ENCODE data around the gene GNG14. TPM values are rescaled to one million over a fixed set of nuclear protein-coding genes. Genes with fewer than 3 reads are reported as not detected.

GNG14 gene
- total and polyA plus RNA-seq, 2 of the 4 experiments (the other 2 are of a cell fraction): not detected

- peak; percentile 66 for DNase-seq
- Histone ChIP-seq H2AK9ac (replicated peaks; ENCODE audit: low read depth, low read length, poor library complexity) (no peak overlapping the region), H4K20me1 (ENCODE audit: insufficient read depth, low read length) (peaks cover 15% of the 10 kb centered on the region), H3K56ac (ENCODE audit: extremely low read depth, insufficient read depth, low read length) (no peak overlapping the region), H3K9ac (ENCODE audit: low read depth, low read length) (no peak overlapping the region), H2AK5ac (ENCODE audit: low read depth, low read length) (no peak overlapping the region), H3K23ac (ENCODE audit: low read depth, low read length) (no peak overlapping the region), H3K9me1 (ENCODE audit: insufficient read depth, low read length) (peaks cover 7% of the 10 kb centered on the region; the same call in 1 of the 2 replicates), H3K18ac (ENCODE audit: low read depth, low read length) (no peak overlapping the region), H2AFZ (replicated peaks; ENCODE audit: low read length, poor library complexity) (peak overlapping the region; percentile 56), H3K4me3 (ENCODE audit: insufficient read depth, low read depth, low read length) (no peak overlapping the region), H3K4me1 (ENCODE audit: control insufficient read depth, insufficient read depth, low read length) (no peaks in the 10 kb centered on the region), H3K4ac (ENCODE audit: low read depth, low read length) (no peak overlapping the region), H2BK15ac (ENCODE audit: low read depth, low read length) (no peak overlapping the region), H4K5ac (ENCODE audit: low read depth, low read length) (no peak overlapping the region), H3K27me3 (ENCODE audit: control insufficient read depth, insufficient read depth, low read length) (no peaks in the 10 kb centered on the region), H4K8ac (ENCODE audit: low read depth in 2 of 2, low read length in 2 of 2) (no peak overlapping the region), H3K14ac (replicated peaks; ENCODE audit: low read depth, low read length) (no peak overlapping the region), H3K9me3 (ENCODE audit: control insufficient read depth, insufficient read depth, low read length) (no peaks in the 10 kb centered on the region), H3K4me2 (ENCODE audit: low read depth, low read length) (no peak overlapping the region), H3K36me3 (ENCODE audit: control insufficient read depth, insufficient read depth, low read length) (peaks cover 53% of the 10 kb centered on the region), H3K79me1 (ENCODE audit: low read depth in 1 of 2, low read length in 2 of 2) (peaks cover 13 to 47% of the 10 kb centered on the region in 2 experiments), H2BK20ac (ENCODE audit: low read depth, low read length) (no peak overlapping the region), H2BK5ac (ENCODE audit: low read depth, low read length, poor library complexity, severe bottlenecking) (no peak overlapping the region), H2BK120ac (ENCODE audit: low read depth, low read length) (no peak overlapping the region), H3K27ac (ENCODE audit: insufficient read depth, low read length) (no peak overlapping the region), H4K91ac (ENCODE audit: insufficient read depth, low read depth, low read length) (no peak overlapping the region)
- dilution Hi-C loops (cut with HindIII; ENCODE audit: low sequenced_read_pairs, unreplicated experiment) (no loop called here), intact Hi-C loops (cut with micrococcal nuclease) (loop anchor here (1.0 kb wide), 2 partner anchors 120 to 171 kb away; no protein-coding TSS in a partner anchor), in situ Hi-C loops (cut with MboI; ENCODE audit: low sequenced_read_pairs) (no loop called here)
- WGBS, 2 experiments (ENCODE audit: extremely low coverage in 2 of 2, insufficient read length in 1 of 2): 20% methylated on average over 2 of the region's 4 CpGs; no CpG with 5 or more reads in 1 of the 2 experiments
- POLR2A ChIA-PET (ENCODE audit: unreplicated experiment): no interaction called here
- TF ChIP-seq RCOR1 (IDR thresholded peaks at IDR 0.05; ENCODE audit: insufficient replicate concordance, low read length): no peak
- no peak for TF ChIP-seq RFX5 (IDR thresholded peaks at IDR 0.05; ENCODE audit: low read depth, low read length)
- no peak for TF ChIP-seq USF2 (IDR thresholded peaks at IDR 0.05; ENCODE audit: low read depth, low read length)
- TF ChIP-seq CTCF (conservative IDR thresholded peaks at IDR 0.05; ENCODE audit: low read depth, low read length): peak; percentile 75
- no peak for TF ChIP-seq POLR2A (IDR thresholded peaks at IDR 0.05; ENCODE audit: low read depth, low read length)
- no peak for TF ChIP-seq BHLHE40 (IDR thresholded peaks at IDR 0.05; ENCODE audit: low read depth, low read length)
- no peak for TF ChIP-seq ELK1 (IDR thresholded peaks at IDR 0.05; ENCODE audit: borderline replicate concordance, low read depth, low read length)
- TF ChIP-seq CEBPB (IDR thresholded peaks at IDR 0.05; ENCODE audit: low read depth, low read length): no peak
- TF ChIP-seq FOS (IDR thresholded peaks at IDR 0.05; ENCODE audit: low read depth, low read length): no peak
- TF ChIP-seq RAD21 (IDR thresholded peaks at IDR 0.05; ENCODE audit: low read length): peak; percentile 50
- TF ChIP-seq CHD1 (IDR thresholded peaks at IDR 0.05; ENCODE audit: low read depth, low read length): no peak
- TF ChIP-seq MXI1 (IDR thresholded peaks at IDR 0.05; ENCODE audit: borderline replicate concordance, low read depth, low read length): no peak
- TF ChIP-seq SMC3 (IDR thresholded peaks at IDR 0.05; ENCODE audit: low read depth, low read length): peak; percentile 69
- TF ChIP-seq MAFK (IDR thresholded peaks at IDR 0.05; ENCODE audit: low read depth, low read length): no peak
- TF ChIP-seq MAZ (IDR thresholded peaks at IDR 0.05; ENCODE audit: borderline replicate concordance, low read depth, low read length): no peak
- no peak for TF ChIP-seq NFE2L2 (IDR thresholded peaks at IDR 0.05; ENCODE audit: low read depth, low read length)
- BruUV-seq (replicated peaks): no TSS peak
- ATAC-seq (ENCODE audit: low read depth): peak; percentile 69
- CTCF ChIA-PET: interaction anchor here (0.7 kb wide), 1 partner anchor 10 kb away, joined by 3 read pairs; the partner anchor contains the start of genes MAN2B1 and WDR83
Measured at GRCh38 chr19:12676384-12676792, 11.4 kb upstream of the GNG14 start.

All from IMR-90 (cell line).